Lung (tissue), 13 donors: ENCODE data around the gene KBTBD4. TPM values are rescaled to one million over a fixed set of nuclear protein-coding genes. Genes with fewer than 3 reads are reported as not detected.

Source experiments
- ATAC-seq: fragments of 200-7000 bp; cut with Tn5 transposase; one replicate; pipeline ENCODE4 v1.9.1; 2020; ENCODE audit warnings: moderate number of reproducible peaks; ENCODE audit not compliant: insufficient read depth, low FRiP score
- DNase-seq, 3 donors: peaks; one replicate each; pipeline ENCODE4 v3.0.0-alpha.2; 2013 to 2017
- H3K27ac ChIP-seq, 2 donors: one replicate each; pipeline ENCODE4 v1.5.1; 2013; ENCODE audit warnings: mild to moderate bottlenecking in 2 of 2, moderate library complexity in 2 of 2, control low read depth in 1 of 2, inconsistent platforms in 1 of 2, low read depth in 1 of 2, low read length in 1 of 2
- H3K27me3 ChIP-seq, 3 donors: one replicate each; pipeline ENCODE4 v1.5.1; 2013; ENCODE audit warnings: low read length in 2 of 3; ENCODE audit not compliant: control insufficient read depth in 3 of 3, insufficient read depth in 3 of 3
- H3K36me3 ChIP-seq, 4 donors: one replicate each; pipeline ENCODE4 v1.5.1; 2013; ENCODE audit warnings: low read length in 4 of 4, mild to moderate bottlenecking in 1 of 4, moderate library complexity in 1 of 4; ENCODE audit not compliant: control insufficient read depth in 4 of 4, insufficient read depth in 4 of 4
- H3K4me1 ChIP-seq, 5 donors: one replicate each; pipeline ENCODE4 v1.5.1; 2013; ENCODE audit warnings: low read length in 5 of 5, mild to moderate bottlenecking in 2 of 5, moderate library complexity in 1 of 5; ENCODE audit not compliant: control insufficient read depth in 5 of 5, insufficient read depth in 5 of 5
- H3K4me3 ChIP-seq: one replicate; pipeline ENCODE4 v1.5.1; 2013; ENCODE audit warnings: mild to moderate bottlenecking, control low read depth, moderate library complexity
- H3K9ac ChIP-seq, 2 donors: one replicate each; pipeline ENCODE4 v1.5.1; 2013; ENCODE audit warnings: low read length in 2 of 2, control low read depth in 1 of 2; ENCODE audit not compliant: insufficient read depth in 1 of 2
- H3K9me3 ChIP-seq, 4 donors: one replicate each; pipeline ENCODE4 v1.5.1; 2013; ENCODE audit warnings: low read length in 3 of 4, mild to moderate bottlenecking in 1 of 4, moderate library complexity in 1 of 4; ENCODE audit not compliant: control insufficient read depth in 4 of 4, insufficient read depth in 3 of 4
- WGBS, 2 donors: extraction: QIAGEN DNeasy Blood & Tissue Kit; methylation state at CpG; one replicate each; pipeline ENCODE4 v1.1.7; 2013; 5-methylcytosine and 5-hydroxymethylcytosine counted together
- polyA plus RNA-seq, 2 donors: library from polyadenylated mRNA; stranded (reverse); fragments of 200-250 nt; gene quantifications; one replicate each; pipeline ENCODE4 v1.2.1, GENCODE V29; 2013
- small RNA-seq: library from RNA; depleted of rRNA; stranded (forward); fragments of <200 nt; gene quantifications from one replicate; pipeline ENCODE3, GENCODE V24; 2014; ENCODE audit warnings: low replicate concordance
- total RNA-seq, 2 donors: library from RNA; depleted of rRNA in 1 of 2; stranded (reverse); fragments of >200 nt in 1 of 2; gene quantifications; one replicate each; pipeline ENCODE4 v1.2.1, GENCODE V29; 2014 to 2021
- TF ChIP-seq, protein P1 (sequence below): IDR thresholded peaks from 2 replicates; pipeline ENCODE4 v1.5.1; 2012; ENCODE audit warnings: mild to moderate bottlenecking; ENCODE audit errors: control extremely low read depth, extremely low read depth
- donor health status: control.
- donor health status: control.
- donor health status: Bipolar disorder and iron deficiency.
- donor health status: healthy.
- donor health status: DM: yes; HTN: yes; CAD: no.

The KBTBD4 gene
- total and polyA plus RNA-seq, 4 donors = 5.8 to 17.1 (median 15.9) TPM

DNA sequence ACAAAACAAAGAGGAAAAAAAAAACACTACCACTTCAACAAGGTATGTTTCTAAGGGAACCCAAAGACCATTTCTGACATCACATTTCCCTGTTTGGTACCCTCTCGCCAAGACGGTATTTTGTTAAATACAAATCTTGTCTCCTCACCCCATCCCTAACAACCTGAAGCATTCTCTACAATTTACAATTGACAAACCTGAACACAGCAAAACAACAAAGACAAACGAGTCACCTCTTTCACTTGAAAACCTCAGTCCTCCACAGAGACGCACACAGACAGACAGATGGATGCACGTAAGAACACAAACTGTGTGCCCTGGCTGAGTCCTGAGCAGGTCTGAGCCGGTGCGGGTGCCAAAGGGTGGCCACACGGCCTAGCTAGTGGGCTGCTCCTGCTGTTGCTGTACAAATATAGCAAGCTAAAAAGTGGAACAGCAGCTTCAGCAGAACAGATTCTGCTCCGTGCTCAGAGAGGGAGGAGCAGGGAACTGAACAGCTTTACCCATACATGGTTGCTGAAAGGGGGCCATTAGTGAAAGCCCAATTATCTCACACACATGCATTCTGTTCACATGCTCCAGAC, 54.4 kb downstream of the KBTBD4 start:
- ATAC-seq = no peak
- TF ChIP-seq, protein P1, sequence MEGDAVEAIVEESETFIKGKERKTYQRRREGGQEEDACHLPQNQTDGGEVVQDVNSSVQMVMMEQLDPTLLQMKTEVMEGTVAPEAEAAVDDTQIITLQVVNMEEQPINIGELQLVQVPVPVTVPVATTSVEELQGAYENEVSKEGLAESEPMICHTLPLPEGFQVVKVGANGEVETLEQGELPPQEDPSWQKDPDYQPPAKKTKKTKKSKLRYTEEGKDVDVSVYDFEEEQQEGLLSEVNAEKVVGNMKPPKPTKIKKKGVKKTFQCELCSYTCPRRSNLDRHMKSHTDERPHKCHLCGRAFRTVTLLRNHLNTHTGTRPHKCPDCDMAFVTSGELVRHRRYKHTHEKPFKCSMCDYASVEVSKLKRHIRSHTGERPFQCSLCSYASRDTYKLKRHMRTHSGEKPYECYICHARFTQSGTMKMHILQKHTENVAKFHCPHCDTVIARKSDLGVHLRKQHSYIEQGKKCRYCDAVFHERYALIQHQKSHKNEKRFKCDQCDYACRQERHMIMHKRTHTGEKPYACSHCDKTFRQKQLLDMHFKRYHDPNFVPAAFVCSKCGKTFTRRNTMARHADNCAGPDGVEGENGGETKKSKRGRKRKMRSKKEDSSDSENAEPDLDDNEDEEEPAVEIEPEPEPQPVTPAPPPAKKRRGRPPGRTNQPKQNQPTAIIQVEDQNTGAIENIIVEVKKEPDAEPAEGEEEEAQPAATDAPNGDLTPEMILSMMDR = no peak
- peak in 1 of 3 donors; percentile 13 for DNase-seq

GRCh38 chr11:47523490-47524225, 55.1 kb downstream of the KBTBD4 start:
- Histone ChIP-seq H3K4me1 (peaks cover 12 to 30% (median 21%) of the 10 kb centered on the region in 5 donors), H3K9ac (peak overlapping the region; percentile 33 to 40)

More for the DNA sequence above, 54.4 kb downstream of the KBTBD4 start:
- 33 to 43% methylated on average over 9 of the region's 9 CpGs for WGBS, 2 donors
- Histone ChIP-seq H3K27me3 (no peaks in the 10 kb centered on the region), H3K9me3 (no peaks in the 10 kb centered on the region), H3K4me3 (no peak overlapping the region), H3K36me3 (no peaks in the 10 kb centered on the region), H3K9ac (peak overlapping the region in 1 of 2 donors; percentile 38), H3K27ac (peak overlapping the region; percentile 76 to 85), H3K4me1 (peaks cover 11 to 28% (median 18%) of the 10 kb centered on the region in 5 donors)

More at GRCh38 chr11:47523490-47524225, 55.1 kb downstream of the KBTBD4 start:
- WGBS, 2 donors = 5 to 8% methylated on average over 3 of the region's 3 CpGs
- H3K9me3 ChIP-seq = no peaks in the 10 kb centered on the region
- no peak overlapping the region for H3K4me3 ChIP-seq
- peak overlapping the region; percentile 85 to 88 for H3K27ac ChIP-seq
- DNase-seq (peak; percentile 47 to 68 (median 65)), ATAC-seq (peak; percentile 78)
- no peaks in the 10 kb centered on the region for H3K27me3 ChIP-seq
- no peaks in the 10 kb centered on the region for H3K36me3 ChIP-seq
- TF ChIP-seq, protein P1 = no peak

Small RNA genes within 50 kb of the gene (small RNA-seq; reads per million reads assigned to genes)
- gene RN7SL652P = not detected
- 0.06 reads per million for gene RNU5E-10P

Other genes with a start within 250 kb of the KBTBD4 start
- 1 to 10 TPM; 1.0 to 1.1 TPM for gene MYBPC3, start 226.3 kb downstream of the KBTBD4 start, total RNA-seq
- gene MYBPC3, start 226.3 kb downstream of the KBTBD4 start, polyA plus RNA-seq = 1 to 10 TPM in 1 of 2 donors, under 1 TPM in 1; 0.89 to 3.4 TPM
- 100 to 1,000 TPM in 1 of 2 donors, 10 to 100 TPM in 1; 27.6 to 188 TPM for gene SPI1, start 200.4 kb downstream of the KBTBD4 start, total RNA-seq
- 100 to 1,000 TPM; 123 to 344 TPM for gene SPI1, start 200.4 kb downstream of the KBTBD4 start, polyA plus RNA-seq
- 10 to 100 TPM; 31.8 to 83.8 TPM for gene SLC39A13, start 170.4 kb downstream of the KBTBD4 start, total RNA-seq
- 10 to 100 TPM; 67.5 to 82.2 TPM for gene SLC39A13, start 170.4 kb downstream of the KBTBD4 start, polyA plus RNA-seq
- 100 to 1,000 TPM in 1 of 2 donors, 10 to 100 TPM in 1; 61.6 to 137 TPM for gene PSMC3, start 152.5 kb downstream of the KBTBD4 start, total RNA-seq
- gene PSMC3, start 152.5 kb downstream of the KBTBD4 start, polyA plus RNA-seq = 100 to 1,000 TPM; 145 to 192 TPM
- gene RAPSN, start 129.8 kb downstream of the KBTBD4 start, total RNA-seq = 1 to 10 TPM in 1 of 2 donors, not detected in 1; 1.5 TPM
- gene RAPSN, start 129.8 kb downstream of the KBTBD4 start, polyA plus RNA-seq = under 1 TPM; 0.38 to 0.49 TPM
- gene CELF1, start 25.8 kb downstream of the KBTBD4 start, total RNA-seq = 100 to 1,000 TPM in 1 of 2 donors, 10 to 100 TPM in 1; 92.4 to 184 TPM
- 10 to 100 TPM; 32.2 to 35.2 TPM for gene CELF1, start 25.8 kb downstream of the KBTBD4 start, polyA plus RNA-seq
- 10 to 100 TPM; 45.1 to 66.9 TPM for gene PTPMT1, start 13.4 kb downstream of the KBTBD4 start, total RNA-seq
- gene PTPMT1, start 13.4 kb downstream of the KBTBD4 start, polyA plus RNA-seq = 10 to 100 TPM; 70.0 to 91.6 TPM
- gene NDUFS3, start 104 bp upstream of the KBTBD4 start, total RNA-seq = 10 to 100 TPM; 32.2 to 89.5 TPM
- gene NDUFS3, start 104 bp upstream of the KBTBD4 start, polyA plus RNA-seq = 100 to 1,000 TPM in 1 of 2 donors, 10 to 100 TPM in 1; 90.5 to 168 TPM
- under 1 TPM in 1 of 2 donors, not detected in 1; 0.34 TPM for gene FAM180B, start 7.7 kb upstream of the KBTBD4 start, total RNA-seq
- under 1 TPM; 0.05 to 0.10 TPM for gene FAM180B, start 7.7 kb upstream of the KBTBD4 start, polyA plus RNA-seq
- 1 to 10 TPM in 1 of 2 donors, under 1 TPM in 1; 0.40 to 1.8 TPM for gene C1QTNF4, start 15.4 kb upstream of the KBTBD4 start, total RNA-seq
- 1 to 10 TPM; 1.1 to 1.2 TPM for gene C1QTNF4, start 15.4 kb upstream of the KBTBD4 start, polyA plus RNA-seq
- gene MTCH2, start 63.6 kb upstream of the KBTBD4 start, total RNA-seq = 10 to 100 TPM; 33.0 to 76.2 TPM
- 10 to 100 TPM; 45.4 to 74.3 TPM for gene MTCH2, start 63.6 kb upstream of the KBTBD4 start, polyA plus RNA-seq
- gene AGBL2, start 136.4 kb upstream of the KBTBD4 start, total RNA-seq = 10 to 100 TPM; 11.0 to 12.5 TPM
- gene AGBL2, start 136.4 kb upstream of the KBTBD4 start, polyA plus RNA-seq = 1 to 10 TPM; 3.1 to 3.2 TPM
- 100 to 1,000 TPM in 1 of 2 donors, 10 to 100 TPM in 1; 74.6 to 172 TPM for gene FNBP4, start 188.4 kb upstream of the KBTBD4 start, total RNA-seq
- gene FNBP4, start 188.4 kb upstream of the KBTBD4 start, polyA plus RNA-seq = 10 to 100 TPM; 37.3 to 44.4 TPM